Stimulated activated naive CD8-positive, alpha-beta T cell treated with anti-CD3 and anti-CD28 coated beads, Interleukin-15, Interleukin-2, amounts not matched to agents 100 U/mL and 50 U/mL, for 24 hours (primary cell): ENCODE data around the gene TAS2R7.
"Not testable (repeated sequence)": the region's sequence is repeated elsewhere in the genome, so short reads cannot be mapped to it uniquely, and the experiment has no call there.

ENCODE experiments used
- ATAC-seq: fragments of 150-1000 bp; cut with Tn5 transposase; one replicate; pipeline ENCODE4 v1.10.0; 2021
- DNase-seq: peaks from one replicate; pipeline ENCODE4 v3.0.0; 2021

The TAS2R7 gene

DNA sequence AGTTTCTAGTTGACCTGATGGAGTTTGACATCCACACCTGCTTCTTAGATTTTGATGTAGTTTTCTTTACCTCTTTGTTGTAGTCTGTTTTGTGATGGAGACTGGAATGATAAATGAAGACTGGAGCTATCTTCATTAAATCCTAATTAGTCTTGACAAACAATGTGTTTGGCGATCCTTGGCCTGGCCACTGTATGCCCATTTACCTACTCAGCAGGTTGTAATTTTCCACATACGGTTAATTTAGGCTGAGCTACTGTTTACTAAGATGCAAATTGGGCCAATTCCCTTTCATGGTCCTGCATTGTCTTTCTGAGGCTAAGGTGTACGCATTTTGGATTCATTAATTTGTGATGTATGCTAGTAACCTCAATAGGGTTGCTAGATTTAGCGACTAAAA is at the start of gene TAS2R7:
TSS of gene TAS2R7 (minus strand) at position 41 of the 400 bp plus-strand sequence. CDS start 57 bp downstream, outside the sequence.
- DNase-seq, result no peak
- ATAC-seq, result no peak

DNA sequence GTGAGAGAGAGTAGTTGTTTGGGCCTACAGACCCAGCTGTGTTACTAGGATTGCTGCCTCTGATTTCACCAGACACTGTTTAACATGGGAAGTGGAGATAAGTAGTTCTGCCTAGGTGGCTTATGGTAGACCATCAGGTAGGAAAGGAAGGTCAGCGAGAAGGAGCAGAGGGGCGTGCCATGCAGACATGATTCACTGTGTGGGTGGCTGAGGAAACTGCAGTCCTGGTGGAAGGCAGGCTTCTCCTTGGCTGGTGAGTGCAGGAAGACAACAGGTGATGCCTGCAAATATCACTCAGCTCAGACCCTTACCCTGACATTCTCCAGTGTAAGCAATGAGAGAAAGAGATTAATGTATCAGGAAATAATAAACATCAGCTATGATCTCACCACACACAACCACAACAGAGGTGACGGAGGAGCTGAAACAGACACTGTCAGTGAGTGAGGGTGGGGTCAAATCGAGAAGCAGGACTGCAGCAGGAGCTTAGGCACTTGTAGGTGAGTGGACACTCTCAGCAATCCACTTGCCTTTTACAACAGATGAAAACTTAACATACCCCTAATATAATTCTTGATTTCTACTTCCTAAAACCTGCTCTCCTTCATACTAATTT is 48.9 kb upstream of the TAS2R7 start:
- DNase-seq (no peak), ATAC-seq (peak; percentile 51)

- DNase-seq, result no peak
- ATAC-seq, result no peak
Observed at GRCh38 chr12:10849425-10849878, 47.0 kb upstream of the TAS2R7 start, which contains the start of gene PRR4. TSS of gene PRR4 (minus strand) at chr12:10849475. CDS start at chr12:10849437, 38 bp downstream.

GRCh38 chr12:10847744-10848143 is 45.3 kb upstream of the TAS2R7 start:
- ATAC-seq (no peak), DNase-seq (no peak)

- DNase-seq (no peak), ATAC-seq (no peak)
Observed at GRCh38 chr12:10842862-10843261, 40.4 kb upstream of the TAS2R7 start.

- ATAC-seq (no peak), DNase-seq (no peak)
Observed at GRCh38 chr12:10838461-10838860, 36.0 kb upstream of the TAS2R7 start.

DNA sequence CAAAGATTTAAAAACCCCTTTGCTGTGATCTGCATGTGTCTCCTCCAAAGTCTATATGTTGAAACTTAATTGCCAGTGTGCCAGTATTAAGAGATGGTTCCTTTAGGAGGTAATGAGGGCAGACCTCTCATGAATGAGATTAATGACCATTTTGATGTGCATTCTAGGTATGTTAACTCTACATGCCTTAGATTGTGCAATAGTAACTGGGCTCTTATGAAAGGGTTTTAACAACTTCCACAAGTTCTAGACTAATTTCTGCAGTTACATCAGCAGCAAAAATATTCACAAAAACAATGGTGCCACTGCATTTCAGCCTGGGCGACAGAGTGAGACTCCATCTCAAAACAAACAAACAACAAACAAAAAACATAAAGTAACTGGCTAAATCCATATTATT is 27.6 kb upstream of the TAS2R7 start:
- no peak for ATAC-seq
- no peak for DNase-seq

DNA sequence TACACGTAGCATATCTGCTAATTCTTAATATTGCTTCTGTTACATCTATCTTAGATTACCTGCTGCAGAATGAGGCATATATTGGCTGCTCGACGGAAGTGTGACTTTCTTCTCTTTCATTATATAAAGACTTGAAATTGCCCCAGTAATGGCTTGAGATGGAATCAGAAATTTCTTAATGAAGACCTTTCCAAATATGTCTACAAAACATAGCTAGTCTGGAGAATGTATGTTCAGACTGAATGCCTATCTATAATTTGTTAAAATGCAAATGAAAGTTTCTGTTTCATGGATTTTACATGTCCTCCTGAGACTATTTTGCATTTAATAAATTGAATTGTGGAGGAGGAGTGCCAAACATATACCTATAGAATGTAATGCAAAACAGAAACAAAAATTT is 23.8 kb upstream of the TAS2R7 start, which contains the start of gene TAS2R10:
TSS of gene TAS2R10 (minus strand) at position 101 of the 400 bp plus-strand sequence. CDS start at position 12, 89 bp downstream.
- ATAC-seq (no peak), DNase-seq (no peak)

DNA sequence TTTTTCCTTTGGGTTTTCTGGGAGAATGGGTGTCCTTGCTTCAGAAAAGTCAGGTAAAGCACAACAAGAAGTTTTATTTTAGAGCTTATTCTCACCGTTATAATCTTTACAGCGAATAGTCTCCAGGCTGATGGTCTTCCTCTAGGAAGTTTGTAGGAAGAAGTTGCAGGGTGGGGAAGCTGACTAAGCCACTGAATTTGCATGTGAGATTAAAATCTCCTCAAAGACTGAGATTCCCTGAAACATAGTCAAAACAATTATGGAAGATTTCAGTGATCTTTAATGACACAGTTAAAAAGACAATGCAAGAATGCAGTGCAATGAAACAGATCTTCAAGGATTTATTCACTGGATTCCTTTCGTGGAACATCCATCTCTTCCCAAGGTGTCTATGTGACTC is 22.5 kb upstream of the TAS2R7 start:
- DNase-seq (no peak), ATAC-seq (no peak)

DNA sequence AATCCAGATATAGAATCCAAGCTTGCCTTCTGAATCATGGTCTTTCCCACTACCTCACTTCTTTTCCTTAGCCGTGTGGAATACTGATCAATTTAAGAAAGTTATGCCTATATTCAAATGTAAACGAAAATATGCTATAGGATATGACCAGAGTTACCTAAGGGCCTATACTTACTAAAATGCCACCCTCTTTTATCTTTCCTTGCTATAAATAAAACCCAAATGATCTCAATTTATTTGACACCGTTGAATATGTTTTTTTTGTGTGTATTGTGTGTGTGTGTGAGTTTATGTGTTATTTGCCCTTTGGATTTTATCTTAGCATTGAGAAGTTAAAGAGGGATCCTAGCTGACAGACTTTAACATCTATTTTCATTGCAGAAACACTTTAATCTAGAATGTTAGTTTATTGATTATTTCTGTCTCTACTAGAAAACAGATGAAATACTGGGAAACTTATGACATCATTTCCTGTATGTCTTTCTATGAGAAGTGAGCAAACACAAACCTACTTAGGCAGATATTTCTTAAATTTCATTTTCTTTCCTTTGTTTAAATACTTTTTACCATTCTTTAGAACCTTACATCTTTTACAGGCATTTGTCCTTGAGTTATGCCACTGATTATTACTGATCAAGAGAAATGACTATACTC is 9.6 kb upstream of the TAS2R7 start:
- ATAC-seq (no peak), DNase-seq (no peak)

DNA sequence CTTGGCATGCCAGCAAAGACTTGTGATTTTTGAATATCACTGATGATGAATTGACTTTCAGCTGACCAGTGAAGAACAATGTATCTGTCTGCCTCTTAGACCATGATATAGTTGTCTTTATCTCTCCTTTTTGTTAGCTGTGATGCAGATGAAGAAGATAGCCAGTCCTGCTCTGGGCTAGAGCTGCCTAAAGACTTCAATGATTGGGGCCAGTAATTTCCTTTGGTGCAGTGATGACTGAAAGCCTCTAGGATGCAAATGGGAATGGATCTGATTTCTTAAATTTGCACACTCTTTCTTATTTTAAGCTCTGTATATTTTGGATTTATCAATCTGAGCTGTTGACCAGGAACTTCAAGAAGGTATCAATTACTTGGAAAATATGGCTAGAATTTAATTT is 7.6 kb upstream of the TAS2R7 start, which contains the start of gene TAS2R9:
TSS of gene TAS2R9 (minus strand) at position 101 of the 400 bp plus-strand sequence. CDS start at position 8, 93 bp downstream.
- DNase-seq (no peak), ATAC-seq (no peak)

DNA sequence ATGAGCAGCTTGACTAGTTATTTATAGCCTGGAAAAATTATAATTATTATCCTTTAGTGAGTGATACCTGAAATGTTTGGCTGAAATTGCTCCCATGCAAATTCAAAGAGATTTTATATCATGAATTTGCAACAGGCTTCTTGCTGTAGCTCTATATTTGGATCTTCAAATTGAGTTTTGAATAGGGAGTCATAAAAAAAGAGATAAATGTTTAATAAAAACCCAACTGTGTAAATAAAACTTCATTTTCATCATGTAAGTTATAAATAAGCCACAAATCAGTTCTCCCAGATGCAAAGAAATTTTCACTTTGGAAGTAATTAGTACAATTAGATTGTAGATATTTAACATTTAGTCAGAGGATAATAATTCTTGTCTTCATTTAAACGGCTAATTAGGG is 4.8 kb upstream of the TAS2R7 start, which contains the start of gene TAS2R8:
TSS of gene TAS2R8 (minus strand) at position 101 of the 400 bp plus-strand sequence. CDS start 306 bp downstream, outside the sequence.
- ATAC-seq (no peak), DNase-seq (no peak)

DNA sequence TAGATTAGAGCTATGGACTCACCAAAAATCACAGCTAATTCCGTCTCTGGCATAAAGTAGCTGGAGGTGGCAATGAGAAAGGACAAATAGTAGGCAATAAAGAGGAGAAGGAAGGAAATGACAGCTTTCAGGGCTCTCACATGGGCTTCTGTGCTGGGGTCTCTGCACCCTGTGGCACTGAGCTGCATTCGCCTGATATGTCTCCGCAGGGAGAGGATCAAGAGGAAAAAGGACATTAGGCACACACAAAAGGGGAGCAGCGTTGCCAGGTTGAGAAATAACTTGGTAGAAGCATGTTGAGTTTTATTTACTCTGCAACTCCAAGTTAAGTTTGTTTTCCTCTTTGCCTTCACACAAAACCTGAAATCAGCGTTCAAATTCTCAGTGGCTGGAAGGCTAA is 686 bp downstream of the TAS2R7 start:
- no peak for DNase-seq
- no peak for ATAC-seq

DNA sequence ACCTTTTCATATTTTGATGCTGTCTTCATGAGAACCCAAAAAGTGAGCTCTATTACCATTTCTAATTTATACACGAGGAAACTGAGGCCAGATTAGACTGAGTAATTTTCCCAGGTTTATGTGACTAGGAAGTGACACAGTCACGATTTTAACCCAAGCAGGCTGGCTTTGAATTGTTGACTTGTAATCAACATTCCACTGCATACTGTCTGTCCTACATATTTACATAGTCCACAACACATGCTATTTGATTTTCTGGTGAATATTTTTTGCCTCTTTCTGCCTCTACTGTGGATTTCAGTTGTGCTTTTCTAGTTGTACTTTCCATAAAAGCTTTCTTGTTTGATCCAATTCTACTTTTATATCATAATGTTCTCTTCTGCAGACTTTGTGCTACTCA is 8.2 kb downstream of the TAS2R7 start:
- no peak for ATAC-seq
- DNase-seq, result no peak

- DNase-seq, ATAC-seq: not testable (repeated sequence)
Observed at GRCh38 chr12:10791769-10792168, 10.7 kb downstream of the TAS2R7 start.

DNA sequence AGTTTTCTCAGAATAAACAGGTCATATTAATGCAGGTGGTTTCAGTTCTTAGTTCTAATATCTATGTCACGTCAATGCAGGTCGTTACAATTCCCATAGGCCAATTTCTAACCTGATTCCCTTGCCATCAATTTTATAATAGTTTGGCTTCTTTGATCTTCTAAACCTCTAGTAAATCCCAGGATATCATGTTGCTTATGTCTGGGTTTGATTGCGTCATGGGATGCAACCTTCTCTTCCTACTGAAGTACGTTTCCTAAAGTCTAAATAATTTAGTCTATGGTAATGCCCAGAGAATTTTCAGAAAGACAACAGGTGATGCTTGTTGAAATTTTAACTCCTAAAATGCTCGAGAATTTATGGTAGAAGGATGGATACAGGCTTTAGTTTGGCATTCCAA is 19.2 kb downstream of the TAS2R7 start:
- no peak for DNase-seq
- no peak for ATAC-seq

DNA sequence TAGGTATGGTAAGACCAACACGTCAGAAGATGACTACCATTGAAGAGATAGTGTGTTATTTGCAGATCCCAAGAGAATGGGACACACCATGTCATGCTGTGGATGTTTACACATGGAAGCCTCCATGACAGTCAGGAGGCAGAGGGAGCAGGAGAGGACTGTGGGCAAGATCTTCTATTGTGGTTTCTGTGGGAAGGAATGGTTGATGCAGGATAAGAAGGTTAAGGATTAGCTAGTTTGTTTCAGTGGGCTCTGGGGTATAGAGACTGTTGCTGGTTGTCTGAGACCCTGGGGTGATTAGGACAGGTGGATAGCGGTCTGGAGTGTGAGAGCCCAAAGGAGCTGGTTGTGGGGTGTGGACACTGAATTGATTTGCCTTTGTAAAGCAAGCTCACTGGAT is 23.3 kb downstream of the TAS2R7 start:
- DNase-seq (no peak), ATAC-seq (no peak)

DNA sequence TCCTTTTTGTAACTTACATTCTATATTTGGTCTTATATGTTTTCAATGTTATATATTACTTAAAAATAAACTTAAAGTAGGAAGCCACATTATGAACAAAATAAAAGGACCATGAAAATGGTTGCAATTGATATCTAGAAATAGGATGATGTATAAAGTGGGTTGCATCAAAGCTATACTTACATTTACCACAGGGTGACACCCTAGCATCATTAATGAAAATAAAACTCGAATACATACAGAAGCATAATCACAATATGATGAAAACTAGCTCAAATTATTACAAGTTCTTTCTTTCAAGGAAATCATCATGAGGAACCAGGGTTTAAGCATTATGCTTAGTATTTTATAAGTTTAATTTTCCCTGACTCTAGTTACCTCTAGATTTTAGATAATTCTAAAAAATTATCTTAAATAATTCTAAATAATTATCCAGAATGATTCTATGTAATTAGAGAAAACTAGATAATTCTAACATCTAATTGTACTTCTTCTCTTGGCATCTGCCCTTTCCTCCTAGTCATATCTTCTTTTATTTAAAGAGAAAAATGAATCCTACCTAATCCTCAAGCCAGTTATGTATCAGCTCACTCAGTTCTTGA is 31.2 kb downstream of the TAS2R7 start:
- DNase-seq, result no peak
- no peak for ATAC-seq

GRCh38 chr12:10759657-10760056 is 42.8 kb downstream of the TAS2R7 start:
- ATAC-seq, result no peak
- no peak for DNase-seq

- ATAC-seq (no peak), DNase-seq (no peak)
Observed at GRCh38 chr12:10756194-10756593, 46.2 kb downstream of the TAS2R7 start.

GRCh38 chr12:10753059-10753458 is 49.4 kb downstream of the TAS2R7 start:
- ATAC-seq (no peak), DNase-seq (no peak)
